SU-DHL-6 (cell line): ENCODE data around the gene OR2S2.

Experiments used
- H2AFZ ChIP-seq: fragments of 200-600 bp; sonication (generic); 2 replicates; pipeline ENCODE4 v1.6.1; 2014; ENCODE audit warnings: low read depth, mild to moderate bottlenecking, moderate library complexity, mixed read lengths, antibody characterized with exemption, low read length; ENCODE audit not compliant: severe bottlenecking
- H3F3A ChIP-seq: fragments of 200-600 bp; shearing (Covaris generic); 2 replicates; pipeline ENCODE4 v1.6.0; 2016; ENCODE audit warnings: antibody characterized with exemption, mild to moderate bottlenecking; ENCODE audit not compliant: insufficient read depth
- H3K27ac ChIP-seq: fragments of 200-600 bp; sonication (generic); 2 replicates; pipeline ENCODE4 v1.5.1; 2016; ENCODE audit warnings: low read depth, mild to moderate bottlenecking, low read length, moderate library complexity, mixed read lengths
- H3K27me3 ChIP-seq: fragments of 200-600 bp; sonication (generic), shearing (Covaris generic); 2 replicates; pipeline ENCODE4 v1.6.0; 2014; ENCODE audit warnings: mild to moderate bottlenecking, low read length
- H3K36me3 ChIP-seq: fragments of 200-600 bp; sonication (generic); 2 replicates; pipeline ENCODE4 v1.6.1; 2014; ENCODE audit warnings: mild to moderate bottlenecking, low read length, mixed read lengths
- H3K4me2 ChIP-seq: fragments of 300-600, 200-600 bp; shearing (Covaris generic), sonication (generic); 2 replicates; pipeline ENCODE4 v1.6.0; 2014; ENCODE audit warnings: low read length, low read depth, mild to moderate bottlenecking; ENCODE audit not compliant: poor library complexity, severe bottlenecking
- H3K4me3 ChIP-seq: fragments of 200-600 bp; sonication (generic); 2 replicates; pipeline ENCODE4 v1.5.1; 2014; ENCODE audit warnings: antibody characterized with exemption, low read length, mild to moderate bottlenecking, mixed read lengths; ENCODE audit not compliant: insufficient read depth, poor library complexity, severe bottlenecking
- H3K79me2 ChIP-seq: fragments of 200-600 bp; sonication (generic); 2 replicates; pipeline ENCODE4 v1.6.1; 2014; ENCODE audit warnings: mild to moderate bottlenecking, low read length, moderate library complexity; ENCODE audit not compliant: insufficient read depth
- H3K9ac ChIP-seq: fragments of 200-600 bp; sonication (generic); 2 replicates; pipeline ENCODE4 v1.7.0; 2014; ENCODE audit warnings: mild to moderate bottlenecking, low read length
- H3K9me2 ChIP-seq: fragments of 200-600 bp; sonication (generic); replicated peaks from 2 replicates; pipeline ENCODE4 v1.6.1; 2014; ENCODE audit warnings: low read length; ENCODE audit not compliant: insufficient read depth
- H3K9me3 ChIP-seq: fragments of 200-600 bp; sonication (generic); 2 replicates; pipeline ENCODE4 v1.6.1; 2014; ENCODE audit warnings: low read length, mixed read lengths; ENCODE audit not compliant: insufficient read depth
- H4K20me1 ChIP-seq: fragments of 200-600 bp; sonication (generic); 2 replicates; pipeline ENCODE4 v1.6.1; 2014; ENCODE audit warnings: low read depth, mild to moderate bottlenecking, antibody characterized with exemption, low read length, moderate library complexity, mixed read lengths
- CTCF ChIP-seq: fragments of 200-600 bp; sonication (generic); IDR thresholded peaks from one replicate; pipeline ENCODE4 v1.5.1; 2017; ENCODE audit warnings: antibody characterized with exemption, mild to moderate bottlenecking, low read length, moderate library complexity; ENCODE audit not compliant: insufficient read depth, poor library complexity, severe bottlenecking
- EZH2phosphoT487 ChIP-seq: fragments of 200-600 bp; sonication (generic), shearing (Covaris generic); conservative IDR thresholded peaks from 2 replicates; pipeline ENCODE4 v1.6.1; 2018; ENCODE audit warnings: mild to moderate bottlenecking, antibody characterized with exemption, low read length, moderate library complexity, mixed read lengths

Gene OR2S2

GRCh38 chr9:35976726-35977125 is 18.8 kb upstream of the OR2S2 start:
- Histone ChIP-seq H3K9me3 (peaks cover 6% of the 10 kb centered on the region; the same call in 1 of the 2 replicates), H3K79me2 (no peaks in the 10 kb centered on the region), H3K4me3 (no peak overlapping the region), H3K9ac (no peak overlapping the region), H3F3A (no peaks in the 10 kb centered on the region), H3K27ac (no peak overlapping the region), H3K27me3 (no peaks in the 10 kb centered on the region), H2AFZ (no peak overlapping the region), H4K20me1 (no peaks in the 10 kb centered on the region), H3K4me2 (no peak overlapping the region), H3K9me2 (no peaks in the 10 kb centered on the region), H3K36me3 (no peaks in the 10 kb centered on the region)
- TF ChIP-seq CTCF (no peak), EZH2phosphoT487 (no peak)

DNA sequence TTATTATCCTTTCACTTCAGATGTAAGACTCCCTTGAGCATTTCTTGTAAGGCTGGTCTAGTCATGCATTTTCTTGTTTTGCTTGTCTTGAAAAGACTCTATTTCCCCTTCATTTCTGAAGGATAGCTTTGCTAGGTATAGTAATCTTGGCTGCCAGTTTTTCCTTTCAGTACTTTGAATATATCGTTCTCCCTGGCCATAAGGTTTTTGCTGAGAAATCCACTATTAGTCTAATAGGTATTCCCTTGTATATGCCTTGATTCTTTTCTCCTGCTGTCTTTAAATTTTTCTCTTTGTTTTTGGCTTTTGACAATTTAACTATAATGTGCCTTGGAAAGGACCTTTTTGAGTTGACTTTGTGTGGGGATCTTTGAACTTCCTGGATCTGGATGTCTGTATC is 16.8 kb upstream of the OR2S2 start:
- no peak overlapping the region for H3K4me3 ChIP-seq
- H4K20me1 ChIP-seq: no peaks in the 10 kb centered on the region
- H3K9me3 ChIP-seq: peaks cover 6% of the 10 kb centered on the region; the same call in 1 of the 2 replicates
- no peak overlapping the region for H3K4me2 ChIP-seq
- no peak overlapping the region for H2AFZ ChIP-seq
- H3K9ac ChIP-seq: no peak overlapping the region
- no peaks in the 10 kb centered on the region for H3K27me3 ChIP-seq
- no peaks in the 10 kb centered on the region for H3K9me2 ChIP-seq
- no peaks in the 10 kb centered on the region for H3F3A ChIP-seq
- no peaks in the 10 kb centered on the region for H3K79me2 ChIP-seq
- H3K36me3 ChIP-seq: no peaks in the 10 kb centered on the region
- TF ChIP-seq CTCF (no peak), EZH2phosphoT487 (no peak)
- H3K27ac ChIP-seq: no peak overlapping the region

DNA sequence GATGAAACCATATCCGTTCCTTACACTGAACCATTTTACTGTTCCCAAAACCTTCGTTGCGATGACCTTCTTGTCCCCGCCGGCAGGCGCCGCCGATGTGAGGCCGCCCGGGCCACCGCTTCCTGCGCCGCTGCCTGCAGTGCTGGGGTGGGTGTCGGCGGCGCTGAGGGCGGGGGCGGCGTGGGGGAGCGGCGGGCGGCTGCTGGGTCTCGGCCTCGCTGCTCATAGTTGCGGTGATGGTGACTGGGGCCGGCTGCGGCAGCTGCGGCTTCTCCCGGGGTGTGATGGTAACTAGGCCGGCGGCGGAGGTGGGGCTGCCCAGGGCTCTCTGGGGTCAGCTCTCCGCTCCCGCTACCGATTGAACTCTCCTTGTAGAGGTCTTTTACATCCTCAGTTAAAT is 14.1 kb upstream of the OR2S2 start:
- Histone ChIP-seq H3K27me3 (no peaks in the 10 kb centered on the region), H2AFZ (no peak overlapping the region), H3K4me2 (no peak overlapping the region), H3K79me2 (no peaks in the 10 kb centered on the region), H3K9ac (no peak overlapping the region), H4K20me1 (no peaks in the 10 kb centered on the region), H3K9me2 (no peaks in the 10 kb centered on the region), H3K27ac (no peak overlapping the region), H3K4me3 (no peak overlapping the region), H3F3A (no peaks in the 10 kb centered on the region), H3K36me3 (no peaks in the 10 kb centered on the region), H3K9me3 (peaks cover 6% of the 10 kb centered on the region; the same call in 1 of the 2 replicates)
- TF ChIP-seq EZH2phosphoT487 (no peak), CTCF (no peak)
